Epithelial cell of esophagus (primary cell): ENCODE data around the gene ZNF433.

Experiments
- DNase-seq: peaks from one replicate; pipeline ENCODE4 v3.0.0; 2010; ENCODE audit warnings: low read depth
- H3K4me3 ChIP-seq: 2 replicates; pipeline ENCODE4 v1.5.1; 2011; ENCODE audit warnings: mild to moderate bottlenecking, low read length, control low read depth
- TF ChIP-seq, protein P1 (sequence below): IDR thresholded peaks from 2 replicates; pipeline ENCODE4 v1.5.1; 2011; ENCODE audit warnings: low read depth, mild to moderate bottlenecking, low read length, control low read depth, inconsistent platforms; ENCODE audit not compliant: insufficient read depth; ENCODE audit errors: missing control alignments

The ZNF433 gene

DNA sequence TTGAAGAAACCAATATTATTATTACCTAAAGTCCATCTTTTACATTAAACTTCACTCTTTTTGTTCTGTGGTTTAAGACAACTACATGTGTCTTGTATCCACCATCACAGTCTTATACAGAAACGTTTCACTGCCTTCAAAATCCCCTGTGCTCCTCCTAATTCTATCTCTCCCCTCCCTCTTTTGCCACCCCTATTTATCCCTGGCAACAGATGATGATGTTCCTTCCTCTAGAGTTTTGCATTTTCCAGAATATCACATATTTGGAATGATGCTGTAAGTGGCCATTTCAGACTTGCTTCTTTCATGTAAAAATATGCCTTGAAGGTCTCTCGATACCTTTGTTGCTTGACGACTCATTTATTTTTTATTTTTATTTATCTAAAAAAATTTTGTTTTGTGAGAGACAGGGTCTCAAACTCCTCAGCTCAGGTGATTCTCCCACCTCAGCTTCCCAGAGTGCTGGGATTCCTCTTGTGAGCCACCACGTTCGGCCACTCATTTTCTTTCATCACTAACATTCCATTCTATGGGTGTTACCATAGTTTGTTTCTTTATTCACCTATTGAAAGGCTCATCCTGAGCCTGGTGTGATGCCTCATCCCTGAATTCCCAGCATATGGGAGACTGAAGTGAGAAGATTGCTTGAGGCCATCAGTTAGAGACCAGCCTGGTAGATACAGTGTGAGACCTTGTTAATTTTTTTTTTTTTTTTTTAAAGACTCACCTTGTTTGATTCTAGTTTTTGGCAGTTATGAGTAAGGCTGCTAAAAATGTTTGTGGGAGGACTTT lies 62.3 kb downstream of the ZNF433 start:
- TF ChIP-seq, protein P1, sequence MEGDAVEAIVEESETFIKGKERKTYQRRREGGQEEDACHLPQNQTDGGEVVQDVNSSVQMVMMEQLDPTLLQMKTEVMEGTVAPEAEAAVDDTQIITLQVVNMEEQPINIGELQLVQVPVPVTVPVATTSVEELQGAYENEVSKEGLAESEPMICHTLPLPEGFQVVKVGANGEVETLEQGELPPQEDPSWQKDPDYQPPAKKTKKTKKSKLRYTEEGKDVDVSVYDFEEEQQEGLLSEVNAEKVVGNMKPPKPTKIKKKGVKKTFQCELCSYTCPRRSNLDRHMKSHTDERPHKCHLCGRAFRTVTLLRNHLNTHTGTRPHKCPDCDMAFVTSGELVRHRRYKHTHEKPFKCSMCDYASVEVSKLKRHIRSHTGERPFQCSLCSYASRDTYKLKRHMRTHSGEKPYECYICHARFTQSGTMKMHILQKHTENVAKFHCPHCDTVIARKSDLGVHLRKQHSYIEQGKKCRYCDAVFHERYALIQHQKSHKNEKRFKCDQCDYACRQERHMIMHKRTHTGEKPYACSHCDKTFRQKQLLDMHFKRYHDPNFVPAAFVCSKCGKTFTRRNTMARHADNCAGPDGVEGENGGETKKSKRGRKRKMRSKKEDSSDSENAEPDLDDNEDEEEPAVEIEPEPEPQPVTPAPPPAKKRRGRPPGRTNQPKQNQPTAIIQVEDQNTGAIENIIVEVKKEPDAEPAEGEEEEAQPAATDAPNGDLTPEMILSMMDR, result no peak
- DNase-seq, result peak; percentile 14
- no peak overlapping the region for H3K4me3 ChIP-seq

DNA sequence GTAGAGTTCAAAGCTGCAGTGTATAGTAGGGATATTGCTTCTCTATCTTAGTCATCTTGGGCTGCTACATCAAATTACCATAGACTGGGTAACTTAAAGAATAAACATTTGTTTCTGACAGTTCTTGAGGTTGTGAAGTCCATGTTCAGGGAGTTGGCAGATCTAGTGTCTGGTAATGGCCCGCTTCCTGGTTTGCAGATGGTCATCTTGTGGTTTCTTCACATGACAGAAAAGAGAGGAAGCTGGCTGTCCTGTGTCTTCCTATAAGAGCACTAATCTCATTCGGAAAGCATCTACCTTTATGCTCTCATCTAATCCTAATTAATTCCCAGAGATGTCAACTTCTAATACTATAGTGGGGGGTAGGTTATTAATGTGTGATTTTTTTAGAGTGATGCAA lies 64.4 kb downstream of the ZNF433 start:
- TF ChIP-seq, protein P1, result no peak
- no peak for DNase-seq
- H3K4me3 ChIP-seq, result no peak overlapping the region

DNA sequence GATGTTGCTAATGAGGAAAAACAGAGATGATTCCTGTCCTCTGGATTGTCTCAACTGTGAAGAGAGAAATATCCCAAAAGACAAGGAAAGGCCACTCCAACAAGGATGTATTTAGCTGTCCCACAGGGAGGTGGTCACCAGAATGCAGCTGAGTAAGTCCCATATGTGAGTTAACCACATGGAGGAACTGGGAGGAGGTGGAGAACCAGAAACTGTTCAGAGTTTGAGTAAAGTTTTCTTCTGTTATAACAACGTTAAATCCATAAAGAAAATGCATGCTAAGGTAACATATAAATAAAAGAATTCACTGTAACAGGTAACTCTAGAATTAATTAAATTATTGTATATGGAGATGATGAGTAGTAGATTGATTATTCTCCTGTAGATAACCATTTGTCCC lies 65.3 kb downstream of the ZNF433 start:
- no peak overlapping the region for H3K4me3 ChIP-seq
- DNase-seq, result no peak
- TF ChIP-seq, protein P1, result no peak

DNA sequence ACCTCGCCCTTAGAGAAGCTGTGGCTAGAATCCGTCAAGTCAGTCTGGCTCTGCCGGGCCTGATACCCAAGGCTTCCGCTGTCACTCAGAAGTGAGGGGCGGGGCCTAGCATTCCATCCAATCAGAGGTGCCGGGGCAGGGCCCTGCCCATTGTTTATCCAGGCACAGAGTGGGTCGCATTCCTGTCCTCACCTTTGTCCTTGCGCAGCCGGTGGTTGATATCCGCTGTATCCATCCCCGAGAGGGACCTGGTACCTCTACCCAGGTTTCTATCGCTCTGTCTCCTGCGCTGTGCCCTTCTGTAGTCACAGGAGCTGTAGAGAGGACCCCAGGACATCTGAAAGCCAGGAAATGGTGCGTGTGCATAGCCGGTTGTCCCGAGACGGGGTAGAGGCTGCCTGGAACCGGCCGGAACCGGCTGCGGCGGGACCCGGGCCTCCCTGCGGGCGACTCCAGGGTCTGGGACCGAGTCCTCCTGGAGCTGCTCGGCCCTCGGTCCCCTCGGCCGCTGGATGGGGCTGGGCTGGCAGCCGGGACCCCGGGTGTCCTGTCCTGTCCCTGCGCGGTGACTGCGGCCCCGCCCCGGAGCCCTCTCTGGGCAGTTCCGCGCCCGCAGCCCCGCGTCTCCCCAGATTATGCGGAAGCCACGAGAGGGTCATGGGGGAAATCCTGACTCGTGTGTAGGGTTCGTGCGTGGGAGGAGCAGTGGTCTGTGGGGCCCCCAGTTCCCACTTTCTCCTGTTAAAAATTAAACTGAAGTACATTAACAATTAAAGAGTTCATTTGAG lies 70.4 kb downstream of the ZNF433 start, which contains the start of gene ZNF763:
TSS of gene ZNF763 (plus strand) at position 183 of the 788 bp plus-strand sequence. CDS start at position 352, 169 bp downstream.
- peak; percentile 80 for DNase-seq
- TF ChIP-seq, protein P1, result no peak
- peak within 1 kb of the TSS; percentile 80 for H3K4me3 ChIP-seq
